HUES64 (cell line): ENCODE results near the gene MANBA.

ENCODE experiments used
- H3K27ac ChIP-seq: 2 replicates; pipeline ENCODE4 v1.7.0; 2013; ENCODE audit warnings: low read depth, low read length, inconsistent platforms
- H3K27me3 ChIP-seq: 2 replicates; pipeline ENCODE4 v1.6.1; 2013; ENCODE audit warnings: mild to moderate bottlenecking, low read length; ENCODE audit not compliant: insufficient read depth
- H3K36me3 ChIP-seq: 2 replicates; pipeline ENCODE4 v1.6.1; 2013; ENCODE audit warnings: mild to moderate bottlenecking, low read length; ENCODE audit not compliant: insufficient read depth
- H3K4me1 ChIP-seq: 2 replicates; pipeline ENCODE4 v1.6.1; 2013; ENCODE audit warnings: mild to moderate bottlenecking, low read length, moderate library complexity; ENCODE audit not compliant: insufficient read depth
- H3K4me3 ChIP-seq: 2 replicates; pipeline ENCODE4 v1.5.1; 2013; ENCODE audit warnings: mild to moderate bottlenecking, low read length, moderate library complexity
- H3K9ac ChIP-seq: 2 replicates; pipeline ENCODE4 v1.6.1; 2013; ENCODE audit warnings: mild to moderate bottlenecking, low read depth, low read length
- H3K9me3 ChIP-seq: 2 replicates; pipeline ENCODE4 v1.6.1; 2013; ENCODE audit warnings: low read depth, low read length; ENCODE audit not compliant: insufficient read depth
- WGBS: fragments of 150-250, 120-280 bp; methylation state at CpG from one replicate; pipeline ENCODE4 v1.1.7; 2013; ENCODE audit warnings: missing lambda C conversion rate; 5-methylcytosine and 5-hydroxymethylcytosine counted together

MANBA gene

DNA sequence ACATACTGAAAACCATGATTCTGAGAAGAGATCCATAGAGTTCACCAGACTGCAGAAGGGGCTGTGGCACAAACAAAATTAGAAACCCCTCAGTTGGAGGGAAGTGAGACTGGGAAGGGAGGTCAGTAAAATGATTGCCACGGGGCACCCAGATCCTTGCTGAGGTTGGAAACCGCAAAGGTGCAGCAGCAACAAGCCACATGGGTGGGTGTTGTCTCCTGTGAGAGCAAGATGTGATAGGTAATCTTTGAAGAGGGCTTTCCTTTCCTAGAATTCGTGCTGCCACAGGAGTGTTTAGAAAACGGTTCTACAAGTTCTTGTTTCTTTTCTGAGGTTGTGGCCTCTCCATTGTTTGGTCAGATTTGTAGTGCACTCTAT lies 174.1 kb downstream of the MANBA start:
- Histone ChIP-seq H3K27ac (no peak overlapping the region), H3K4me1 (no peaks in the 10 kb centered on the region), H3K9ac (no peak overlapping the region), H3K36me3 (no peaks in the 10 kb centered on the region), H3K27me3 (no peaks in the 10 kb centered on the region), H3K9me3 (0 out of 2 replicates have a peak, but pooled peaks cover 3% of the 10 kb centered on the region), H3K4me3 (no peak overlapping the region)
- WGBS = 93% methylated on average over 4 of the region's 4 CpGs

DNA sequence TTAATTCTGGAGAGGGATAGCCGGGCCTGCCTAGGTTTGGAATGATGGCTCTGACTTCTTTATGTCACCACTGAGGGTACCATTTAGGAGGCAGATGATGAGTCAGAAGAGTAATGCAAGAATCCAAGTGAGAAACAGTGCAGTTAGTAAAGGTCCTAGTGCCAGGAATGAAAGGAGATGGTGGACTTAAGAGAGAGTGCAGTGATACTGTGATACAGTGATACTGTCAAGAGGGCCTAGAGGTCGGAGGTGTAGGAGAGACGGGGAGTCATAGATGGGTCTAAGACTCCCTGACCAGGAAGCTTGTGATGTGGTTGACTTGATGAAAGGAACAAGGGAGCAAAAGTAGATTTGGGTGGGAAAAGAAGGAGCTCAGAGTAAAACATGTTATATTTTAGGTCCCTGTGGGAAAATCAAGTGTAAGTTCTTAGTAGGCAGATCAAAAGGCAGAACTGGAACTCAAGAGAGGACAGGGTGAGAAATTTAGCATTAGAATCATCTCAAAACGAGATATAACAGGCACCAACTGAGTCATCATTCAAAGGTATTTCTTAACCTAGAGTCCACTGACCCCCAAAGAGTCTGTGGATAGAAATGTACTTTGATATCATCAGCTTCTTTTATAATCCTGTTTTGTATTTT lies 174.6 kb downstream of the MANBA start:
- no peaks in the 10 kb centered on the region for H3K9me3 ChIP-seq
- no peak overlapping the region for H3K27ac ChIP-seq
- no peak overlapping the region for H3K9ac ChIP-seq
- H3K36me3 ChIP-seq = no peaks in the 10 kb centered on the region
- H3K4me1 ChIP-seq = no peaks in the 10 kb centered on the region
- no peaks in the 10 kb centered on the region for H3K27me3 ChIP-seq
- H3K4me3 ChIP-seq = no peak overlapping the region
- WGBS = 94% methylated on average over 4 of the region's 4 CpGs

DNA sequence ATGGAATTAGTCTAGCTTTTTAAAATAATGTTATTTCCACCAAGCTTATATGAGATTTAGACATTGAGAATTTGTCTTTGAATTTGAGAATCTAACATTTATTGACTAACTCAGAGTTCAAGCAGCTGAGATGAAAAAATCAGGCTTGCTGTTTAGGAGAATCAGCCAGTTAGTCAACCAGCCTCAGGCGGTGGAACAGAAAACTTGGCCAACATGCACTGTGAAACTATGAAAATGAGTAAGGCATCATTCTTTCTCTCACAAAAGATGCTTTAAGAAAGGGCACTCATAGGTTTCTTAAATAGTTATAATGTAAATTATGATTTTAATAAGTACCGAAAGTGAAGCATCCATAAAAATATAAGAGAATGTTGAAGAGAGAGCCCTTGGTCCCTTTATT lies 175.4 kb downstream of the MANBA start:
- 100% methylated on average over 2 of the region's 2 CpGs for WGBS
- no peak overlapping the region for H3K9ac ChIP-seq
- no peak overlapping the region for H3K4me3 ChIP-seq
- no peaks in the 10 kb centered on the region for H3K4me1 ChIP-seq
- no peaks in the 10 kb centered on the region for H3K36me3 ChIP-seq
- no peaks in the 10 kb centered on the region for H3K9me3 ChIP-seq
- H3K27me3 ChIP-seq = no peaks in the 10 kb centered on the region
- no peak overlapping the region for H3K27ac ChIP-seq

- no peak overlapping the region for H3K9ac ChIP-seq
- no peaks in the 10 kb centered on the region for H3K4me1 ChIP-seq
- no peak overlapping the region for H3K27ac ChIP-seq
- H3K9me3 ChIP-seq = no peaks in the 10 kb centered on the region
- no peaks in the 10 kb centered on the region for H3K36me3 ChIP-seq
- H3K4me3 ChIP-seq = no peak overlapping the region
- no peaks in the 10 kb centered on the region for H3K27me3 ChIP-seq
- WGBS = 93% methylated on average over 1 of the region's 1 CpG
Observed at GRCh38 chr4:102584091-102584490, 176.7 kb downstream of the MANBA start.
